ENCODE measurements around the gene UST.

DNA sequence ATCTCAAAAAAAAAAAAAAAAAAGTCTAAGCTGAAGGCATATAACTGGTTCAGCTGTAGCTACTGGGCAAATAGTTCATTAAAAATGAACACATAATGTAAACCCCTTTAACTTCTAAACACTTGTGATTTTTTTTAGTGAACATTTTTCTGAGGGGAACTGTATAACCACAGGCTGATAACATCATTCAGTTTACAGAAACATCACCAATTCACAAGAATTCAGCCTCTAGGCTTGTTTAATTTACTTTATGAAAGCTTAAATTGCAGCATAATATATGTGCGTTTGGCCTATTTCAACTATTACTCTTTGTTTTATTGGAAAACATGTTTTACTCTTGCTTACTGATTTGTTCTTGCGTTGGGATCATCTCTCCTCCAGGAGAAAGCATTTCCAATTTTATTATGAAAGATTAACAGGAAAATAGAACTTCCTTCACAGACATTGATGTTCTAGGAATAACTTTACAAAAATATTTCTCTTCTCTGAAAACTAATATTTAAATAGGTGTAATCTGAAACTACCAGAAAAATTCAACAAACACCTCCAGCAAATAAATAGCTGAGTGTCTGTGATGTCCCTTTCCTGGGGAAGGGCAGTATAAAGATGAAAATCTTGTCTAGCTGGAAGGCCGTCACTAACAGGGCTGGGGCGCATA, 284.5 kb downstream of the UST start:
- TF ChIP-seq, protein P1, sequence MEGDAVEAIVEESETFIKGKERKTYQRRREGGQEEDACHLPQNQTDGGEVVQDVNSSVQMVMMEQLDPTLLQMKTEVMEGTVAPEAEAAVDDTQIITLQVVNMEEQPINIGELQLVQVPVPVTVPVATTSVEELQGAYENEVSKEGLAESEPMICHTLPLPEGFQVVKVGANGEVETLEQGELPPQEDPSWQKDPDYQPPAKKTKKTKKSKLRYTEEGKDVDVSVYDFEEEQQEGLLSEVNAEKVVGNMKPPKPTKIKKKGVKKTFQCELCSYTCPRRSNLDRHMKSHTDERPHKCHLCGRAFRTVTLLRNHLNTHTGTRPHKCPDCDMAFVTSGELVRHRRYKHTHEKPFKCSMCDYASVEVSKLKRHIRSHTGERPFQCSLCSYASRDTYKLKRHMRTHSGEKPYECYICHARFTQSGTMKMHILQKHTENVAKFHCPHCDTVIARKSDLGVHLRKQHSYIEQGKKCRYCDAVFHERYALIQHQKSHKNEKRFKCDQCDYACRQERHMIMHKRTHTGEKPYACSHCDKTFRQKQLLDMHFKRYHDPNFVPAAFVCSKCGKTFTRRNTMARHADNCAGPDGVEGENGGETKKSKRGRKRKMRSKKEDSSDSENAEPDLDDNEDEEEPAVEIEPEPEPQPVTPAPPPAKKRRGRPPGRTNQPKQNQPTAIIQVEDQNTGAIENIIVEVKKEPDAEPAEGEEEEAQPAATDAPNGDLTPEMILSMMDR (IDR thresholded peaks at IDR 0.05; ENCODE audit: insufficient read depth, low read length, poor library complexity, severe bottlenecking), result no peak
- TF ChIP-seq EZH2phosphoT487 (conservative IDR thresholded peaks at IDR 0.05; ENCODE audit: low read length), result no peak

Measured in SU-DHL-6 (cell line).